GM11168 (cell line): ENCODE data around the gene HLA-DMA.

Source experiments
- in situ Hi-C: fragments of 300-500 bp; cut with MboI; formaldehyde crosslinking; loops from one replicate; pipeline ENCODE4 v1.12.0; 2022; ENCODE audit warnings: low sequenced_read_pairs; ENCODE audit not compliant: unreplicated experiment

HLA-DMA gene

DNA sequence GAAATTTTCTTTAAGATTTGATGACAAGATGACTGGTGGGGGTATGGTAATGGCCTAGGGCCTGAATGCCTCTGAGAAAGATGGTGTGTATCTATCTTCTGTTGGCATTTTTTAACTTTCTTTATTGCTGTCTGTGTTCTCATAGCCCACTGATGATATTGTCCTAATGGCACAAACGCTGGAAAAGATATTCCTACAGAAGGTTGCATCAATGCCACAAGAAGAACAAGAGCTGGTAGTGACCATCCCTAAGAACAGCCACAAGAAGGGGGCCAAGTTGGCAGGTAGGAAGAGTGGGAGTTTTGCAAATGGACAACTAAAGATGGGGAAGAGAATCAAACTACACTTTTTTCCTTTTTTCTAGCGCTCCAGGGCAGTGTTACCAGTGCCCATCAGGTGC is 23.0 kb upstream of the HLA-DMA start:
- in situ Hi-C loops: loop anchor here (10.0 kb wide), 1 partner anchor 91 kb away; no protein-coding TSS in a partner anchor

GRCh38 chr6:32974541-32975308 is 21.8 kb upstream of the HLA-DMA start:
- in situ Hi-C loops: loop anchor here (10.0 kb wide), 1 partner anchor 90 kb away; no protein-coding TSS in a partner anchor

DNA sequence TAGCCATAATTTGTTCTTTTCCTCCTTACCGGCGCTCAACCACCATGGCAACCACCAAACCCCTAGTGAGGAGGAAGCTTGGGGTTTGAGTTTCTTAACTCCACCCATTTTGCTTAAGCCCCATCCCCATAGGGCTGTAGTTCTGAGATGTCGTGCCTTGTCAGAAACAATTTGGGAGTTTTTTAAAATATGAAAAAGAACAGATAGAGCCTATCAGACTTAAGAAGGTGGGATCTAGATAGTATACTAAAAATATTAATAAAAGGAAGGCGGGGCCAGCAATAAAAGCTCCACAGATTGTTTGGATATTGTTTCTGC is 21.1 kb upstream of the HLA-DMA start:
- in situ Hi-C loops: loop anchor here (10.0 kb wide), 1 partner anchor 89 kb away; no protein-coding TSS in a partner anchor

DNA sequence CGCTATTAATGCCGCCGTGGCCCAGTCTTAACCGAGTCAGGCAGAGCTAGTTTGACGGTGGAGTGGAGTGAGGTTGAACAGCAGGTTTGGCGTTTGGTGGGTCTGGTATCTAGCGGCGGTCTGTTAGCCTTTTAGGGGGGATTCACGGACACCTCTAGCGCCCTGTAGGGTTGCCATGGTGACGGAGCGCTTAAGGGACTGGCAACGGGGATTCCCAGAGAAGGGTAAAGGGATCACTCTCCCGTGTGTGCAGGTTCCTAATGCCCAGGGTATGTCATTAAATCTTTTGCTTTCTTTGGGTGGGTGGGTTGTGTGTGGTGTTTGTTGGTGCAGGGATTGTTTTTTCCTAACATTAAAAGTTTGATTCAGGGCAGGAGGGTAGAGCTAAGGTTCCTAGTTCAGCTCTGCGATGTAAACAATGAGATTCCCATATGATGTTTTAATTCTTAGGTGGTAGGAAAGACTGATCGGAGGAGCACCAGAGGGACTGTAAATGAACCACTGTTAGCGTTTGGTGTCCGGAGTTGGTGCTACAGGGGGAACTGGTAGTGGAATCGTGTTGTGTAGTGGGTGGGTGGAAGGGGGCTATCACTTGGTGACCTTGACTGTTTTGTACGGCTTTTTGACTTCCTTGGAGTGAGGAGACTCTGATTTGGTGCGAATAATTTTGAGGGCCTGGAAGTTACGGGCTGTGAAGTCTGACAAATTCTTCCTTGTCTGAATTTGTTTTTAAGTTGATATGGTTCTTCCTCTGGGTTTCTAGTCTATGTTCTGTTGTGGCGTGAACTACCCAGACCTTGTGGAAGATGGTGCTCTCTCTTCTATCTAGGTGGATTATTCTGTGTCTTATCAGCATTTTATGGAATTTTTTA is 20.5 kb upstream of the HLA-DMA start:
- in situ Hi-C loops: loop anchor here (10.0 kb wide), 1 partner anchor 89 kb away; no protein-coding TSS in a partner anchor

DNA sequence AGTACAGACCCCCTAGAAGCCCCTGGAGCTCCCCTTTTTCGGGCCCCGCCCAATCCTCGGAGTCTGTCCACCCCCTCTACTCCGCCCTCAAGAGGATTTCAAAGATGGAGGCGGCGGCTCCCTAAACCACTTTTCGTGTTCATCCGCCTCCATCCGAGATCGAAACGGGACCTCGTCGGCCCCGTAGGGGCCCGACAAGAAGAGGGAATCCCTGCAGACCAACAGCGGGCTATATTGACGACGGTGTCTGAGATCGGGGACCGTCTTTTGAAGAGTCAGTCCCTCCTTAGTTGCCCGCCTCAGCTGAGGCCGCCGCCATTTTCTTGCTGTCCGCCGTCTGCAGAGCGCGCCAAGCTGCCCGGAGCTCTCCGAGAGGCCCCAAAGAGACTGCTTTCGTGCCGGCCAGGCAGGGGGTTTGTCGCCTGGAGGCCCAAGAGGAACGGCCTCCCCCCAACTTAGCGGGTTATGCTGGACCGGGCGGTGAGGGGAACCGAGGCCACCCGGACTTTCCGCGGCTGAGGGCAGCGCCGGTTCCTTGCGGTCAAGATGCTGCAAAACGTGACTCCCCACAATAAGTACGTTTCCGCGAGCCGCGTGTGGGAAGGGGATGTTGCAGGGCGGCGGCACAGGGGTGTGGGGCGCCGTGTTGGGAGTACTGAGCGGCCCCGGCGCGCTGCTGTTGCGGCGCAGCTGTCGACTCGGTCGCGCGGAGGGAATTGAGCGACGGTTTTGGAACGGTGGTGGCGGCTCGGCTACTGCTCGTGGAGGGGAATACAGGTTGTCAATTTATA is 19.7 kb upstream of the HLA-DMA start:
- in situ Hi-C loops: loop anchor here (10.0 kb wide), 1 partner anchor 88 kb away; no protein-coding TSS in a partner anchor

GRCh38 chr6:32971581-32972352 is 18.9 kb upstream of the HLA-DMA start:
- in situ Hi-C loops: loop anchor here (10.0 kb wide), 1 partner anchor 87 kb away; no protein-coding TSS in a partner anchor

GRCh38 chr6:32971242-32971580 is 18.3 kb upstream of the HLA-DMA start:
- in situ Hi-C loops: loop anchor here (10.0 kb wide), 1 partner anchor 86 kb away; no protein-coding TSS in a partner anchor

DNA sequence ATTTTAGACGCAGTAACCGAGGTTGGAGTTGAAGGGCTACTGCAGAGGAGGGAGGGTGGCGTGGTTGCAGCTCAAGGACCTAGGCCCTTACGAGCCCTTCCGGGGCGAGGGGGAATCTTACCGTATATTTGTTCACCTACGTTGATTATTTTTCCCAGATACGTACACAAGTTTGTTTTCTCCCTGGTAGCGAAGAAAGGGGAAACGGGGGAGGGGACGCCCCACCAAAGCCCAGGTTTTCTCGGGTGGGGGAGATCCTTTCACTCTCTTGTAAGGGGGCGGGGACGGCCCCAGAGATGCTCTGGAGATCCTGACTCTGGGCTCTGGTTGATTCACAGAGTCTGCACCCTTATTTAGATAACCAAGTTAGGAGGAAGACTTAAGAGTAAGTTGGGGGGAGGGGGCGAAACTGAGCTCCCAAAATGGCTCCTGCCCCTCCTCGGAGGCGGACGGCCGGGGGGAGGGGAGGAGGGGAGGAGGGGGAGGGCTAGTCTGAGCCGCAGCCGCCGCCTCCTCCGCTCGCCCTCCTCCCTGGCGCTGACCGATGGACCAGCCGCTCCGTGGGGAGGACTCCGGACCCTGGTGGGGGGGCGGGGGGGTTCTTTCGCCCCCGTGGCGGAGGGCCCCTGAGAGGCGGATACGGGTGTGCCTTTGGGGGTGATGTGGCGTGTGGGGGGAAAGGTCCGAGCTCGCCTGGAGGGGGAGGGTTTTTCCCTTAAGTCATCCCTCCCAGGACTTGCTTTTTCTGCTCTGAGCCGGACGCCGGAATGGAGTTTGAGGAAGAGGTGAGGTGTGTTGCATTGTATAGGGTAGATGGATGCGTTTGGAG is 17.7 kb upstream of the HLA-DMA start:
- in situ Hi-C loops: loop anchor here (10.0 kb wide), 1 partner anchor 86 kb away; no protein-coding TSS in a partner anchor

GRCh38 chr6:32969685-32970412 is 17.0 kb upstream of the HLA-DMA start:
- in situ Hi-C loops: loop anchor here (10.0 kb wide), 1 partner anchor 85 kb away; no protein-coding TSS in a partner anchor

DNA sequence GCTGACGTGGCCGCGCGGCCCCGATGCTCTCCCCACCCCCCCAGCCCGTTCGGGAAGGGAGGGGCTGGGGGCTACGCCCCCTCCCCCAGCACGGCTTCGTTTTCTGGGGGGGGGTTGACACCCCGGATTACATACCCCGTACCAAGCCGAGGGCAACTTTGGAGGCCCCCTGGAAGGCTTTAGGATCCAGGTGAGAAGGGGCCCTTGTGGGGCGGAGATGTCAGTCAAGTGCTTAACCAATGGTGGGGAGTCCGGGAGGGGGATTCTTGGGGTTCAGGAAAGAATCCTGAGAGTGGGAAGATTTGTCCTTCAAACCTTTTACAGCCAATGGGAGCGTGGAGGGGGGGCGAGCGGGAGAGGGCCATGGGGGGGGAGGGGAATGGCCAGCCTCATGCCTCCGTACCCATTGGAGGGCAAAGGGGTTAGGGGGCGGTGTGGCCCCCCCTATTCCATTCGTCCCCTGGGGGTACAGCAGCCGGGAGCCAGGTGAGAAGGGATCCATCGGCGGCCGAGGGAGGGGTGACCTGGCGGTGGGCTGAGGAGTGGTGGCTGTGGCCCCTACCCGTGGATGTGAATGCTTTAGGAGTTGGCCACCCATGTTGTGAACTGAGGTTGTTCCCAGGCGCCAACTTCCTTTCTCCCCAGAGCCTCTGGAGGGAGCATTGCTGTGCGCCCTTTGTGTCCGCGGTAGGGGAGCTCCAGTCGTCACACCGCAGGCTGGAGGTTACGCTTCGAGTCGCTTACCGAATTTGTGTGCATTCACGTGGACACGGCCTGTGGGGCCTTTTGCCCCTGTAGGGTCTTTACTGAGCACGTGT is 16.2 kb upstream of the HLA-DMA start:
- in situ Hi-C loops: no loop called here

DNA sequence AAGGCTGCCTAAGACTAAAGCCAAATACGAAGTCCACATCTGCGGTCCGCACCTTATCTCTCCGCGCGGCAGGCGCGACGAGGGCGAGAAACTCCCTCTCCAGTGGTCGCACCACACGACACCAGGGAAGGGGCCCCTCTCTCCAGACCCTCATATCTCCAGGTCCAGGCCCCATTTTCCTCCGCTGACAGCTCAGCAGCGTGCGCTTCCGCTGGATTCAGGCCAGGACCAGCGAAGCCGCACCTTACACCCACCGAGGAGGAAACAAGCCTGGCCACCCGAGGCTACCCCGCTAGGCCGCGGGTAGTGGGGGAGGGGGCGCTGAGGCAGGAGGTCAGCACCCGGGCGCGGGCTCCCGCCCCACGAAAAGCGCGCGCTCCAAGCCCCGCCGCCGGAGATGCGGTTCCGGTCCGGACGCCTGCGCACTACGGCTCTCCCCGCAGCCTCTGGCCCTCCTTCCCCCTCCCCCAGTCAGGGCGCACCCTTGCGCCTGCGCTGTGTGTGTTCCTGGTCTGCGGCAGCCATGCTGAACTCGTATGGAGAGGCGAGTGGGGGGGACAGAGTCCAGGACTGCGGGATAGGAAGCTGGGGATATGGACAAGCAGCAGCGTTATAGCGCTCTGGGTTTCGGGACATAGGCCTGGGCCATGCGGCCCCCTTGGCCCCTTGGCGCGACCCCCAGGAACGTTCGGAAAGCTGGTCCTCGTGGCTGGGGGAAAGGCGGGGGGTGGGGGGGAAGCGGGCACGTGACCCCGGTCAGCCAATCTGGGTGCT is 15.4 kb upstream of the HLA-DMA start, which contains the start of gene BRD2:
BRD2 (plus strand) TSS at position 502 of the 774 bp plus-strand sequence. CDS start 4,305 bp downstream, outside the sequence.
- in situ Hi-C loops: no loop called here

GRCh38 chr6:32967151-32968091 is 14.5 kb upstream of the HLA-DMA start:
- in situ Hi-C loops: no loop called here

DNA sequence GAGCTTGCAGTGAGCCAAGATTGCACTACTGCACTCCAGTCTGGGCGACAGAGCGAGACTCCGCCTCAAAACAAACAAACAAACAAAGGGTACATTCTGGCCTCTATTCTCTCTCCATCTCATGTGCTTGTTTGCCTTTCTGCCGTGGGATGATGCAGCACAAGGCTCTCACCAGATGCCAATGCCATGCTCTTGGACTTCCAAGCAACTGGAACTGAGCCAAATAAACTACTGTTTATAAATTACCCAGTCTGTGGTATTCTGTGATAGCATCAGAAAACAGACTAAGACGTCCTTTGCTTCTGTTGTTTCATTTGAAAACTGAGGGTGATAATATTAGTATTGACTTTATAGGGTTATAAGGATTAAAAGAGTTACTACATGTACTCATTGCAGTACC is 11.9 kb upstream of the HLA-DMA start:
- in situ Hi-C loops: no loop called here

DNA sequence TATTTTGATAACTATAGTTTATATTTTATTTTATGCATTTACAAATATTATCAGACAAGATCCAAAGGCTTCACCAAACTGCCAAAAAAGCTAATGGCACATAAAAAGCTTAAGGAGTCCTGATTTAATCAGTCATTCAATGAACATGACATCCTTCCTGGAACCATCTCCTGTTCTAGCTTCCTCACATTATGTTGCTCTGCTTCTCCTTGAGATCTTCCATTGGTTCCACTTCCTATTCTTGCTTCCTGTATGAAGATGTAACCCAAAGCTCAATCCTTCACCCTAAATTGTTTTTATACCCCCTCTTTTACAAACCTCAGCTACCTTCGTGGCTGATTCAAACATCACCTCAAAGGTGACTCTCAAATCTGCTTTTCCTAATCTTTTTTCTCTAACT is 11.0 kb upstream of the HLA-DMA start:
- in situ Hi-C loops: no loop called here

DNA sequence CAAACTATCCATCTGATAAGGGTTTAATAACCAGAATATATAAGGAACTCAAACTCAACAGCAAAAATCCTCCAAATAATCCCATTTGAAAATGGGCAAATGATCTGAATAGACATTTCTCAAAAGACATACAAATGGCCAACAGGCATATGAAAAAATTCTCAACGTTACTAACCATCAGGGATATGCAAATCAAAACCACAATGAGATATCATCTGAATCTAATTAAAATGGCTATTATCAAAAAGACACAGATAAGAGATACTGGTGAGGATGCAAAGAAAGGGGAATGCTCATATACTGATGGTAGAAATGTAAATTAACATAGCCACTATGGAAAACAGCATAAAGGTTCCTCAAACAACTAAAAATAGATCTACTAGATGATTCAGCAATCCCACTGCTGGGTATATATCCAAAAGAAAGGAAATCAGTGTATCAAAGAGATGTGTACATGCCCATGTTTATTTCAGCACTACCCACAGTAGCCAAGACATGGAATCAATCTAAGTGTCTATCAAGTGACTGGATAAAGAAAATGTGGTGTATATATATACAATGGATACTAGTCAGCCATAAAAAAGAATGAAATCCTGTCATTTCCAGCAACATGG is 9.4 kb upstream of the HLA-DMA start:
- in situ Hi-C loops: no loop called here
